ENCODE measurements around the gene SLC12A5. TPM values are rescaled to one million over a fixed set of nuclear protein-coding genes. Genes with fewer than 3 reads are reported as not detected.

Gene SLC12A5
- total RNA-seq, 1 donor from 2014 or later, result not detected

- no peak for DNase-seq (ENCODE audit: low spot score)
These were observed 25.6 kb downstream of the SLC12A5 start for GRCh38 chr20:46054606-46055005.

- DNase-seq (ENCODE audit: low spot score), result no peak
These were observed 26.3 kb downstream of the SLC12A5 start for GRCh38 chr20:46055269-46055668.

- no peak for DNase-seq (ENCODE audit: low spot score)
These were observed 27.2 kb downstream of the SLC12A5 start for GRCh38 chr20:46056027-46056833.

GRCh38 chr20:46056970-46057855, 28.2 kb downstream of the SLC12A5 start:
- no peak for DNase-seq (ENCODE audit: low spot score)

- peak; percentile 48 for DNase-seq (ENCODE audit: low spot score)
These were observed 29.0 kb downstream of the SLC12A5 start for GRCh38 chr20:46057856-46058598.

GRCh38 chr20:46058599-46059281, 29.7 kb downstream of the SLC12A5 start:
- no peak for DNase-seq (ENCODE audit: low spot score)

- DNase-seq (ENCODE audit: low spot score), result peak; percentile 35
These were observed 31.4 kb downstream of the SLC12A5 start for GRCh38 chr20:46060301-46060881.

- peak; percentile 10 for DNase-seq (ENCODE audit: low spot score)
These were observed 32.0 kb downstream of the SLC12A5 start for GRCh38 chr20:46060975-46061374.

GRCh38 chr20:46062151-46062550, 33.1 kb downstream of the SLC12A5 start:
- peak; percentile 12 for DNase-seq (ENCODE audit: low spot score)

GRCh38 chr20:46062621-46063020, 33.6 kb downstream of the SLC12A5 start:
- DNase-seq (ENCODE audit: low spot score), result peak; percentile 27

- DNase-seq (ENCODE audit: low spot score), result peak; percentile 32
These were observed 34.1 kb downstream of the SLC12A5 start for GRCh38 chr20:46063151-46063550.

- DNase-seq (ENCODE audit: low spot score), result peak; percentile 2
These were observed 34.6 kb downstream of the SLC12A5 start for GRCh38 chr20:46063652-46064054.

- DNase-seq (ENCODE audit: low spot score), result peak; percentile 4
These were observed 36.0 kb downstream of the SLC12A5 start for GRCh38 chr20:46065006-46065405.

GRCh38 chr20:46065691-46066090, 36.7 kb downstream of the SLC12A5 start:
- peak; percentile 4 for DNase-seq (ENCODE audit: low spot score)

GRCh38 chr20:46070215-46070900, 41.3 kb downstream of the SLC12A5 start:
- no peak for DNase-seq (ENCODE audit: low spot score)

- no peak for DNase-seq (ENCODE audit: low spot score)
These were observed 42.6 kb downstream of the SLC12A5 start for GRCh38 chr20:46071573-46071972.

GRCh38 chr20:46073024-46073423, 44.0 kb downstream of the SLC12A5 start:
- DNase-seq (ENCODE audit: low spot score), result no peak

GRCh38 chr20:46073443-46073842, 44.4 kb downstream of the SLC12A5 start:
- no peak for DNase-seq (ENCODE audit: low spot score)

- DNase-seq (ENCODE audit: low spot score), result no peak
These were observed 45.0 kb downstream of the SLC12A5 start for GRCh38 chr20:46074006-46074405.

GRCh38 chr20:46076806-46077205, 47.8 kb downstream of the SLC12A5 start:
- DNase-seq (ENCODE audit: low spot score), result no peak

All from ureter (tissue), 1 donor.